GM23338 (cell line): ENCODE measurements around the gene C1orf210. TPM values are rescaled to one million over a fixed set of nuclear protein-coding genes. Genes with fewer than 3 reads are reported as not detected.

ENCODE experiments used
- ATAC-seq: fragments of 200-7000 bp; cut with Tn5 transposase; 3 replicates; pipeline ENCODE4 v1.9.1; 2020
- DNase-seq: peaks from one replicate; pipeline ENCODE4 v3.0.0-alpha.2; 2015; ENCODE audit warnings: low spot score
- H2AFZ ChIP-seq: fragments of 200-600 bp; sonication (generic); 2 replicates; pipeline ENCODE4 v1.8.0; 2016; ENCODE audit warnings: antibody characterized with exemption, mild to moderate bottlenecking, moderate library complexity
- H3F3A ChIP-seq: fragments of 200-600 bp; sonication (generic); replicated peaks from 2 replicates; pipeline ENCODE4 v1.8.0; 2017; ENCODE audit warnings: antibody characterized with exemption, mixed run types, low read depth
- H3K27ac ChIP-seq: fragments of 200-600 bp; sonication (generic); 2 replicates; pipeline ENCODE4 v1.6.1; 2016; ENCODE audit warnings: low read depth
- H3K27me3 ChIP-seq: fragments of 200-600 bp; sonication (generic); 2 replicates; pipeline ENCODE4 v1.8.0; 2016; ENCODE audit warnings: mild to moderate bottlenecking, mixed run types, moderate library complexity; ENCODE audit not compliant: insufficient read depth
- H3K36me3 ChIP-seq: fragments of 200-600 bp; sonication (generic); 2 replicates; pipeline ENCODE4 v1.8.0; 2016; ENCODE audit warnings: mild to moderate bottlenecking; ENCODE audit not compliant: insufficient read depth
- H3K4me1 ChIP-seq: fragments of 200-600 bp; sonication (generic); 2 replicates; pipeline ENCODE4 v1.8.0; 2016; ENCODE audit warnings: mild to moderate bottlenecking, moderate library complexity; ENCODE audit not compliant: insufficient read depth
- H3K4me2 ChIP-seq: fragments of 200-600 bp; sonication (generic); 2 replicates; pipeline ENCODE4 v1.7.1; 2017; ENCODE audit warnings: mixed run types
- H3K4me3 ChIP-seq: fragments of 200-600 bp; sonication (generic); 2 replicates; pipeline ENCODE4 v1.6.1; 2016; ENCODE audit warnings: mixed run types
- H3K79me2 ChIP-seq: fragments of 200-600 bp; sonication (generic); replicated peaks from 2 replicates; pipeline ENCODE4 v1.8.0; 2017; ENCODE audit warnings: mild to moderate bottlenecking; ENCODE audit not compliant: insufficient read depth
- H3K9me2 ChIP-seq: fragments of 200-600 bp; sonication (generic); 2 replicates; pipeline ENCODE4 v1.8.0; 2017; ENCODE audit not compliant: insufficient read depth
- H4K20me1 ChIP-seq: fragments of 200-600 bp; sonication (generic); replicated peaks from 2 replicates; pipeline ENCODE4 v1.8.0; 2017; ENCODE audit warnings: mild to moderate bottlenecking; ENCODE audit not compliant: insufficient read depth
- H3K27ac Mint-ChIP-seq: 2 replicates; pipeline ENCODE4 v1.8.0; 2020; ENCODE audit warnings: inconsistent platforms, mild to moderate bottlenecking, moderate library complexity, mixed read lengths
- H3K27me3 Mint-ChIP-seq: 3 replicates; pipeline ENCODE4 v1.8.0; 2022; ENCODE audit warnings: low read depth, mild to moderate bottlenecking, moderate library complexity, mixed read lengths, inconsistent platforms; ENCODE audit not compliant: insufficient read depth, poor library complexity
- H3K36me3 Mint-ChIP-seq: 3 replicates; pipeline ENCODE4 v1.8.0; 2021; ENCODE audit warnings: low read depth, mild to moderate bottlenecking, inconsistent platforms, moderate library complexity, mixed read lengths
- H3K4me1 Mint-ChIP-seq: 3 replicates; pipeline ENCODE4 v1.8.0; 2020; ENCODE audit warnings: mild to moderate bottlenecking, inconsistent platforms, mixed read lengths
- H3K4me3 Mint-ChIP-seq: 3 replicates; pipeline ENCODE4 v1.8.0; 2021; ENCODE audit warnings: moderate library complexity, mild to moderate bottlenecking, inconsistent platforms, mixed read lengths
- H3K9me3 Mint-ChIP-seq: 3 replicates; pipeline ENCODE4 v1.8.0; 2020; ENCODE audit warnings: moderate library complexity, mild to moderate bottlenecking, inconsistent platforms, mixed read lengths
- NANOG ChIP-seq: IDR thresholded peaks from 2 replicates; pipeline ENCODE4 v1.6.1; 2016; ENCODE audit warnings: antibody characterized with exemption, borderline replicate concordance
- STAT1 ChIP-seq: IDR thresholded peaks from one replicate; pipeline ENCODE4 v1.6.1; 2016; ENCODE audit warnings: antibody characterized with exemption; ENCODE audit not compliant: unreplicated experiment
- ZNF331 ChIP-seq: fragments of 250-450 bp; sonication (Bioruptor Pico); IDR thresholded peaks from 2 replicates; pipeline ENCODE4 v1.5.0; 2020; ENCODE audit warnings: low read depth, mild to moderate bottlenecking, moderate library complexity
- polyA plus RNA-seq: library from polyadenylated mRNA; unstranded; fragments of >200 nt; fragmentation: Nextera tagmentation; extraction: Ambion mirVana; gene quantifications from 2 replicates; pipeline ENCODE4 v1.2.1, GENCODE V29; 2016
- total RNA-seq: library from RNA; depleted of rRNA; stranded (reverse); fragments of >200 nt; shearing (Covaris generic); gene quantifications from 2 replicates; pipeline ENCODE4 v1.2.3, GENCODE V29; 2014
- TF ChIP-seq, protein P1 (sequence below): fragments of 250-450 bp; sonication (Bioruptor Pico); IDR thresholded peaks from 2 replicates; pipeline ENCODE4 v1.5.0; 2020; ENCODE audit warnings: mild to moderate bottlenecking, moderate library complexity

The C1orf210 gene
- total and polyA plus RNA-seq, 2 experiments from 2014 or later: 10.3 to 17.1 TPM

DNA sequence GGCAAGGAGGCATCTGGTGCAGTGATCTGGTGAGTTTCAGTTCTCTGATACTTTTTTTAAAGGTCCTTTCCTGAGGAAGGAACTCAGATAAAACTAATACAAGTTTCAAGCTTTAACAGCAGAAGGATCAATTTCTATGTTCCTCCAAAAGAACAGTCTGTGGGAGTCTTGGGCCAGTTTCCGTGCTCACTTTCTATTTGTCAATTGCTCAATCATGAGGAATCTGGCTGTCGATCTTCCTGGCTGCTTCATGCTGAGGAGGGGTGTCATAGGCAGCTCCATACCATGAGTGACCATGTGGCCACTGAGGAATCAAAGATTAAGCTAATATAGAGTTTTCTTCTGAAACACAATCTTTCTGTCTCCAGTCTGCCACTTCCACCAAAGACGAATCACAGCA is 27.0 kb downstream of the C1orf210 start:
- Mint-ChIP-seq H3K36me3 (peaks cover 51% of the 10 kb centered on the region), H3K27ac (no peak overlapping the region), H3K9me3 (peaks cover 73% of the 10 kb centered on the region), H3K27me3 (no peaks in the 10 kb centered on the region), H3K4me3 (no peak overlapping the region), H3K4me1 (no peaks in the 10 kb centered on the region)
- peaks cover 4% of the 10 kb centered on the region; the same call in 1 of the 2 replicates for H3K9me2 ChIP-seq
- no peak overlapping the region for H3K27ac ChIP-seq
- ATAC-seq: no peak
- no peak for DNase-seq
- no peak for TF ChIP-seq ZNF331 (CRISPR knock-in tag)
- TF ChIP-seq, protein P1, sequence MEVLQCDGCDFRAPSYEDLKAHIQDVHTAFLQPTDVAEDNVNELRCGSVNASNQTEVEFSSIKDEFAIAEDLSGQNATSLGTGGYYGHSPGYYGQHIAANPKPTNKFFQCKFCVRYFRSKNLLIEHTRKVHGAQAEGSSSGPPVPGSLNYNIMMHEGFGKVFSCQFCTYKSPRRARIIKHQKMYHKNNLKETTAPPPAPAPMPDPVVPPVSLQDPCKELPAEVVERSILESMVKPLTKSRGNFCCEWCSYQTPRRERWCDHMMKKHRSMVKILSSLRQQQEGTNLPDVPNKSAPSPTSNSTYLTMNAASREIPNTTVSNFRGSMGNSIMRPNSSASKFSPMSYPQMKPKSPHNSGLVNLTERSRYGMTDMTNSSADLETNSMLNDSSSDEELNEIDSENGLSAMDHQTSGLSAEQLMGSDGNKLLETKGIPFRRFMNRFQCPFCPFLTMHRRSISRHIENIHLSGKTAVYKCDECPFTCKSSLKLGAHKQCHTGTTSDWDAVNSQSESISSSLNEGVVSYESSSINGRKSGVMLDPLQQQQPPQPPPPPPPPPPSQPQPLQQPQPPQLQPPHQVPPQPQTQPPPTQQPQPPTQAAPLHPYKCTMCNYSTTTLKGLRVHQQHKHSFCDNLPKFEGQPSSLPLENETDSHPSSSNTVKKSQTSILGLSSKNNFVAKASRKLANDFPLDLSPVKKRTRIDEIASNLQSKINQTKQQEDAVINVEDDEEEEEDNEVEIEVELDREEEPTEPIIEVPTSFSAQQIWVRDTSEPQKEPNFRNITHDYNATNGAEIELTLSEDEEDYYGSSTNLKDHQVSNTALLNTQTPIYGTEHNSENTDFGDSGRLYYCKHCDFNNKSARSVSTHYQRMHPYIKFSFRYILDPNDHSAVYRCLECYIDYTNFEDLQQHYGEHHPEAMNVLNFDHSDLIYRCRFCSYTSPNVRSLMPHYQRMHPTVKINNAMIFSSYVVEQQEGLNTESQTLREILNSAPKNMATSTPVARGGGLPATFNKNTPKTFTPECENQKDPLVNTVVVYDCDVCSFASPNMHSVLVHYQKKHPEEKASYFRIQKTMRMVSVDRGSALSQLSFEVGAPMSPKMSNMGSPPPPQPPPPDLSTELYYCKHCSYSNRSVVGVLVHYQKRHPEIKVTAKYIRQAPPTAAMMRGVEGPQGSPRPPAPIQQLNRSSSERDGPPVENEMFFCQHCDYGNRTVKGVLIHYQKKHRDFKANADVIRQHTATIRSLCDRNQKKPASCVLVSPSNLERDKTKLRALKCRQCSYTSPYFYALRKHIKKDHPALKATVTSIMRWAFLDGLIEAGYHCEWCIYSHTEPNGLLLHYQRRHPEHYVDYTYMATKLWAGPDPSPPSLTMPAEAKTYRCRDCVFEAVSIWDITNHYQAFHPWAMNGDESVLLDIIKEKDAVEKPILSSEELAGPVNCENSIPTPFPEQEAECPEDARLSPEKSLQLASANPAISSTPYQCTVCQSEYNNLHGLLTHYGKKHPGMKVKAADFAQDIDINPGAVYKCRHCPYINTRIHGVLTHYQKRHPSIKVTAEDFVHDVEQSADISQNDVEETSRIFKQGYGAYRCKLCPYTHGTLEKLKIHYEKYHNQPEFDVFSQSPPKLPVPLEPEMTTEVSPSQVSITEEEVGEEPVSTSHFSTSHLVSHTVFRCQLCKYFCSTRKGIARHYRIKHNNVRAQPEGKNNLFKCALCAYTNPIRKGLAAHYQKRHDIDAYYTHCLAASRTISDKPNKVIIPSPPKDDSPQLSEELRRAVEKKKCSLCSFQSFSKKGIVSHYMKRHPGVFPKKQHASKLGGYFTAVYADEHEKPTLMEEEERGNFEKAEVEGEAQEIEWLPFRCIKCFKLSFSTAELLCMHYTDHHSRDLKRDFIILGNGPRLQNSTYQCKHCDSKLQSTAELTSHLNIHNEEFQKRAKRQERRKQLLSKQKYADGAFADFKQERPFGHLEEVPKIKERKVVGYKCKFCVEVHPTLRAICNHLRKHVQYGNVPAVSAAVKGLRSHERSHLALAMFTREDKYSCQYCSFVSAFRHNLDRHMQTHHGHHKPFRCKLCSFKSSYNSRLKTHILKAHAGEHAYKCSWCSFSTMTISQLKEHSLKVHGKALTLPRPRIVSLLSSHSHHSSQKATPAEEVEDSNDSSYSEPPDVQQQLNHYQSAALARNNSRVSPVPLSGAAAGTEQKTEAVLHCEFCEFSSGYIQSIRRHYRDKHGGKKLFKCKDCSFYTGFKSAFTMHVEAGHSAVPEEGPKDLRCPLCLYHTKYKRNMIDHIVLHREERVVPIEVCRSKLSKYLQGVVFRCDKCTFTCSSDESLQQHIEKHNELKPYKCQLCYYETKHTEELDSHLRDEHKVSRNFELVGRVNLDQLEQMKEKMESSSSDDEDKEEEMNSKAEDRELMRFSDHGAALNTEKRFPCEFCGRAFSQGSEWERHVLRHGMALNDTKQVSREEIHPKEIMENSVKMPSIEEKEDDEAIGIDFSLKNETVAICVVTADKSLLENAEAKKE (CRISPR knock-in tag): no peak
- H3K36me3 ChIP-seq: peaks cover 4% of the 10 kb centered on the region
- H2AFZ ChIP-seq: no peak overlapping the region
- no peaks in the 10 kb centered on the region for H3K4me1 ChIP-seq
- no peaks in the 10 kb centered on the region for H4K20me1 ChIP-seq
- H3F3A ChIP-seq: no peaks in the 10 kb centered on the region
- no peaks in the 10 kb centered on the region for H3K27me3 ChIP-seq
- no peak overlapping the region for H3K4me2 ChIP-seq
- H3K4me3 ChIP-seq: no peak overlapping the region
- no peaks in the 10 kb centered on the region for H3K79me2 ChIP-seq

DNA sequence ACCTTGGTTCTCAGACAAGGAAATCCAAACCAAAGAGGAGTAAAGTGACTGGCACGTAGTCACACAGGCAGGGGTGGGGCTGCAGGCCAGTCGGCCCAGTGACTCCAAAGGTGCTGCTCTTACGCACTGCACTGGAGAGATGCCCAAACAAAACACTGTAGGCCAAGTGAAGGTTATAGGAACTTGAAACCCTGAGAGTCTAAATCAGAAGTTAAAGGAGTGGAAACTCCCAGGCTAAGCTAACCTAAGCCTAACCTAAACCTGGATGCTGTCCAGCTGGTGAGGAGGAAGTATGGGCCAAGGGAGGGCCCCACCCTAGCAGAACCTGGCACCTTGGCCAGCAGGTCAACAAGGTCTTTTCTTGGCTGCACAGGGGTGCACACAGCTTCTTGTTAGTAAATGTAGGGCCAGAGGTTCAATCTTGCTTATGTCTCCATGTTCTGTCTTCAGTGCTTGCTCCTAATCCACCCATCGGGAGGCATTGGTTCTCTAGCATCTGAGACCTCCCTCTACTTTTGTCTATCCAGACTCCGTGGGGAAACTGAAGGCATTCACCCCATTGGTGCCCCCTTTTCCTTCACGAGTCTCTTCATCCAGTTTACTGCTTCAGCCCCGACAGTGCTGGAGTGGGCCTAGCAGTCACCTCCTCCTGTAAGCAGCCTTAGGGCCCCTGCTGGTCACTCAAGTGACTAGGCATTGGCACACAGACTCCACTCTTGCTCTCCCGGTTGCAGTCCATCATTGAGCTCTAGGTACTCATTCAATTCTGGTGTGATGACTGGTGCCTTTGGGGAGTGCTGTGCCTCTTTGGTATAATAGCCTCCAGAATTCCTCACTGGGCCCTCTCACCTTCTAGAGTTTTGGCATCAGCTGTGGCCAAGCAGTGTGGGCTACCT is 28.5 kb downstream of the C1orf210 start:
- no peak overlapping the region for H3K4me3 Mint-ChIP-seq
- ATAC-seq (no peak), DNase-seq (no peak)
- no peak overlapping the region for H3K27ac Mint-ChIP-seq
- no peaks in the 10 kb centered on the region for H3F3A ChIP-seq
- no peaks in the 10 kb centered on the region for H4K20me1 ChIP-seq
- H3K9me3 Mint-ChIP-seq: peaks cover 68% of the 10 kb centered on the region
- no peak overlapping the region for H2AFZ ChIP-seq
- H3K9me2 ChIP-seq: peaks cover 4% of the 10 kb centered on the region; the same call in 1 of the 2 replicates
- H3K27ac ChIP-seq: no peak overlapping the region
- no peak overlapping the region for H3K4me3 ChIP-seq
- H3K36me3 Mint-ChIP-seq: peaks cover 50% of the 10 kb centered on the region
- H3K79me2 ChIP-seq: no peaks in the 10 kb centered on the region
- H3K4me1 Mint-ChIP-seq: no peaks in the 10 kb centered on the region
- H3K4me1 ChIP-seq: no peaks in the 10 kb centered on the region
- H3K27me3 ChIP-seq: no peaks in the 10 kb centered on the region
- no peaks in the 10 kb centered on the region for H3K27me3 Mint-ChIP-seq
- H3K36me3 ChIP-seq: no peaks in the 10 kb centered on the region; the same call in 1 of the 2 replicates
- H3K4me2 ChIP-seq: no peak overlapping the region
- TF ChIP-seq NANOG (no peak), STAT1 (no peak)
- TF ChIP-seq, protein P1 (CRISPR knock-in tag): no peak
